A549 (cell line): ENCODE measurements around the gene COLEC12.

Experiments used
- CEBPB ChIP-seq, 2 experiments: fragments of >200 bp in 1 of 2; sonication (Bioruptor Twin) in 1 of 2; formaldehyde crosslinking in 1 of 2; IDR thresholded peaks; 2 replicates each; pipeline ENCODE4 v1.6.1; 2012 to 2016
- FOSB ChIP-seq: fragments of 250-450 bp; sonication (Bioruptor Pico); IDR thresholded peaks from 2 replicates; pipeline ENCODE4 v1.5.0; 2020; ENCODE audit warnings: mild to moderate bottlenecking, moderate library complexity
- TP53 ChIP-seq: fragments of 250-450 bp; sonication (Bioruptor Pico); IDR thresholded peaks from 2 replicates; pipeline ENCODE4 v1.5.0; 2021; ENCODE audit warnings: mild to moderate bottlenecking, moderate library complexity
- TF ChIP-seq, protein P1 (sequence below): fragments of >200 bp; sonication (Bioruptor Twin); formaldehyde crosslinking; IDR thresholded peaks from 3 replicates; pipeline ENCODE4 v1.5.1; 2016
- TF ChIP-seq, protein P2 (sequence below): fragments of 250-450 bp; sonication (Bioruptor Pico); IDR thresholded peaks from 2 replicates; pipeline ENCODE4 v1.5.0; 2020; ENCODE audit warnings: low read depth, mild to moderate bottlenecking, moderate library complexity

DNA sequence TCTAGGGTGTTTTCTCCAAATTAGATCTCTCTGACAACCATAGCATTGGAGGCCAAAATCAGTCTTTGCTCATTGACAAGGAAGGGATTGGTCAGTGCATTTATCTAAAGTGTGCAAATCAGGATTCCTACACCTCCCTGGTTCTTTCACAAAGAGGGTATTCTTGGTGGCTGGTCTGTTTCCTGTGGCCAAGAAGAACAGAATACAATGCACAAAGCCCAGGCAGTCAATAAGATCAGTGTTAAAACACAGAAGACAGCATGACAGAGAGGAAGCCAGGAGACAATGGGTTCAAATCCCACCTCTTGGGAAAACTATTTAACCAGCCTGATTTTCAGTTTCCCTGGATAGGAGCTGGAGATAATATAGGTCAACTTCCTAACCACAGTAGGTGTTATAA, 186.6 kb downstream of the COLEC12 start:
- TF ChIP-seq FOSB (CRISPR knock-in tag) (no peak), TP53 (no peak), CEBPB (IDR thresholded peaks at IDR 0.05) (no peak)
- TF ChIP-seq, protein P1, sequence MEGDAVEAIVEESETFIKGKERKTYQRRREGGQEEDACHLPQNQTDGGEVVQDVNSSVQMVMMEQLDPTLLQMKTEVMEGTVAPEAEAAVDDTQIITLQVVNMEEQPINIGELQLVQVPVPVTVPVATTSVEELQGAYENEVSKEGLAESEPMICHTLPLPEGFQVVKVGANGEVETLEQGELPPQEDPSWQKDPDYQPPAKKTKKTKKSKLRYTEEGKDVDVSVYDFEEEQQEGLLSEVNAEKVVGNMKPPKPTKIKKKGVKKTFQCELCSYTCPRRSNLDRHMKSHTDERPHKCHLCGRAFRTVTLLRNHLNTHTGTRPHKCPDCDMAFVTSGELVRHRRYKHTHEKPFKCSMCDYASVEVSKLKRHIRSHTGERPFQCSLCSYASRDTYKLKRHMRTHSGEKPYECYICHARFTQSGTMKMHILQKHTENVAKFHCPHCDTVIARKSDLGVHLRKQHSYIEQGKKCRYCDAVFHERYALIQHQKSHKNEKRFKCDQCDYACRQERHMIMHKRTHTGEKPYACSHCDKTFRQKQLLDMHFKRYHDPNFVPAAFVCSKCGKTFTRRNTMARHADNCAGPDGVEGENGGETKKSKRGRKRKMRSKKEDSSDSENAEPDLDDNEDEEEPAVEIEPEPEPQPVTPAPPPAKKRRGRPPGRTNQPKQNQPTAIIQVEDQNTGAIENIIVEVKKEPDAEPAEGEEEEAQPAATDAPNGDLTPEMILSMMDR: no peak
- TF ChIP-seq, protein P2, sequence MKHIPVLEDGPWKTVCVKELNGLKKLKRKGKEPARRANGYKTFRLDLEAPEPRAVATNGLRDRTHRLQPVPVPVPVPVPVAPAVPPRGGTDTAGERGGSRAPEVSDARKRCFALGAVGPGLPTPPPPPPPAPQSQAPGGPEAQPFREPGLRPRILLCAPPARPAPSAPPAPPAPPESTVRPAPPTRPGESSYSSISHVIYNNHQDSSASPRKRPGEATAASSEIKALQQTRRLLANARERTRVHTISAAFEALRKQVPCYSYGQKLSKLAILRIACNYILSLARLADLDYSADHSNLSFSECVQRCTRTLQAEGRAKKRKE: no peak
